ENCODE results near the gene USF1.

DNA sequence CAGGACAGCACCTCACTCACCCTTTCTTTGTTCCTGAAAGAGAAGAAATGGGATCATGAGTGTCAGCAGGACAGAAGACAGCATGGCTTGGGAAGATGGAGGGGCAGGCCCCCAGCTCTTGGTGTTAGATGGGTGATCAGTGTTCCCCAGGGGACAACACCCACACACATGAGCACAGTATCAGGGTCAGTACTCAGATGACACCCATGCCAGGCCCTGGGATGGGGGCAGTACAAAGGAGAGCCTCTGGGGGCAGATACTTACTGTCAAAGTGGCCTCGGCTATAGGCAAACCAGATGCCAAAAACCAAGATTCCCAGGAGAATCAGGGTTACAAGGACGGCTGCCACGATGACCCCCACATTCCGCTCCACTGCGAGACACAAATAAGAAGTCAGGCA, 46.4 kb downstream of the USF1 start:
- TF ChIP-seq, protein P1, sequence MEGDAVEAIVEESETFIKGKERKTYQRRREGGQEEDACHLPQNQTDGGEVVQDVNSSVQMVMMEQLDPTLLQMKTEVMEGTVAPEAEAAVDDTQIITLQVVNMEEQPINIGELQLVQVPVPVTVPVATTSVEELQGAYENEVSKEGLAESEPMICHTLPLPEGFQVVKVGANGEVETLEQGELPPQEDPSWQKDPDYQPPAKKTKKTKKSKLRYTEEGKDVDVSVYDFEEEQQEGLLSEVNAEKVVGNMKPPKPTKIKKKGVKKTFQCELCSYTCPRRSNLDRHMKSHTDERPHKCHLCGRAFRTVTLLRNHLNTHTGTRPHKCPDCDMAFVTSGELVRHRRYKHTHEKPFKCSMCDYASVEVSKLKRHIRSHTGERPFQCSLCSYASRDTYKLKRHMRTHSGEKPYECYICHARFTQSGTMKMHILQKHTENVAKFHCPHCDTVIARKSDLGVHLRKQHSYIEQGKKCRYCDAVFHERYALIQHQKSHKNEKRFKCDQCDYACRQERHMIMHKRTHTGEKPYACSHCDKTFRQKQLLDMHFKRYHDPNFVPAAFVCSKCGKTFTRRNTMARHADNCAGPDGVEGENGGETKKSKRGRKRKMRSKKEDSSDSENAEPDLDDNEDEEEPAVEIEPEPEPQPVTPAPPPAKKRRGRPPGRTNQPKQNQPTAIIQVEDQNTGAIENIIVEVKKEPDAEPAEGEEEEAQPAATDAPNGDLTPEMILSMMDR (conservative IDR thresholded peaks at IDR 0.05; ENCODE audit: low read length) = 0 out of 2 replicates have a peak, but pooled peaks have one; percentile 19
- TF ChIP-seq EZH2phosphoT487 (IDR thresholded peaks at IDR 0.05; ENCODE audit: borderline replicate concordance, low read depth, low read length) = no peak
